Islet of Langerhans (tissue), 1 donor: Measurements from ENCODE around the gene CCDC13.

Experiments
- FAIRE-seq: peaks from one replicate; lab custom pipeline; 2011; peaks lifted over from hg19 to GRCh38; lab: Jason Lieb, UNC

The CCDC13 gene

GRCh38 chr3:42752441-42752840 is 20.6 kb downstream of the CCDC13 start:
- no peak for FAIRE-seq

DNA sequence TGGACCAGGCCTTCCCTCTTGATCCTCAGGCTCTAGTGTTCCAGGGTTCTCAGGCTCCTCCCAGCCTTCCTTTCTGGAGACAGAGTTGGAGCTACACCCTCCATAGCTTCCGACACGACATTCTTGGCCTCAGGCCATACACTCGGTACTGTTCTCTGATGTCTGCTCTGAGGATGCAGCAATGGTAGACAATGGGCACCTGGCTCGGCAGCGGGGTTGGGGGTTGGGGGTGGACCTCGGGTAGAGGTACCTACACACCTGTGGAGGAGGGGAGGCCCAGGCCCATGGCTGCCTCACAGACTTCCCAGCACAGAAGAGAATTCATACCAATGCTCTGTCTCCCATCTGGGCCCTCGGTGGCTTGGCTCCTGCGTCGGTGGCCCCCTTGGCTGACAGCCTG is 21.4 kb downstream of the CCDC13 start:
- no peak for FAIRE-seq

- FAIRE-seq: no peak
Measured at GRCh38 chr3:42750834-42751233, 22.2 kb downstream of the CCDC13 start.

- FAIRE-seq: no peak
Measured at GRCh38 chr3:42749753-42750231, 23.3 kb downstream of the CCDC13 start.

- FAIRE-seq: no peak
Measured at GRCh38 chr3:42749025-42749752, 23.9 kb downstream of the CCDC13 start.

- no peak for FAIRE-seq
Measured at GRCh38 chr3:42747581-42747980, 25.5 kb downstream of the CCDC13 start.

DNA sequence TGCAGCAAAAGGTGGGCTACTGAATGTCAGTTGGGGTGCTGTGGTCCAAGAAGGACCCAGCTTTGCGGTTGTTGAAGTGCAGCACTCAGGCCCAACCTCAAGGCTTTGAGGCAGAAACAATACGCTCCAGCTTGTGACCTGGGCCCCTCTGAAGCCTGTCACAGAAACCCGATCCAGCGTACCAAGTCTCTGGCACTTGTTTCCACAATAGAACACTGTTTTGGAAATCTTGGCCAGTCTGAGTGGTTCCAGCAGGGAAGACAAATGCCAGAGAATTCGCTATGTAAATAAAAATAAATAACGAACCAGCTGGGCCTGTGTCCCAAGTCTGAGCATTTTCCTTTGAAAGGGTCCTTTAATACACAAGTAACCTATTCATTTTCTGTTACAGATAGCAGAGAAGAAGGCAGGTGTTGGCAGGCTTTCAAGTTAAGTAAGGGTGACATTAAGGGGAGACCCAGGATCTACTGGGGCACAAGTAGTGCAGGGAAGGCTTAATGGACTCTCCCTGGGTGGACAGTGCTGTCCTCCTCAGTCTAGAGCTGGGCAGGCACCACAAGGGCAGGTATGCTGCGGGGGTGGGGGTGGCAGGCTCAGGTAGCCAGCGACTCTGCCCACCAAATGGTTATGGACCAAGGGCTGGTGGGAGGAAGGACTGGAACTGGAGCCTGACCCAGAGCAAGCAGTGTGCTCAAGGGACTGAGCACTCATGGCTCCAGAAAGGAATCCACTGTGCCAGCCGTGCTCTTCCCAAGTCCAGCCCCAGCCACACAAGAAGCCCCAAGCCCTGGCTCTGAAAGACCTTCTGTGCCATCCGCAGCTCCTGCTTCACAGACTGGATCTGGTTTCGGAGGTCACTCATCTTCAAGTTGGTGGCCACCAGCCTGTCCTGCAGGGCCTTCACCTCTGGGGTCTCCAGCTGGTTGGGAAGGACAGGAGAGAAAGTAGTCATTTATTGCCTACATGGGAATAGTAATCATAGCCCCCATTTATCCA is 26.3 kb downstream of the CCDC13 start:
- no peak for FAIRE-seq

- no peak for FAIRE-seq
Measured at GRCh38 chr3:42745776-42746454, 27.1 kb downstream of the CCDC13 start.

GRCh38 chr3:42745291-42745745 is 27.7 kb downstream of the CCDC13 start:
- no peak for FAIRE-seq

DNA sequence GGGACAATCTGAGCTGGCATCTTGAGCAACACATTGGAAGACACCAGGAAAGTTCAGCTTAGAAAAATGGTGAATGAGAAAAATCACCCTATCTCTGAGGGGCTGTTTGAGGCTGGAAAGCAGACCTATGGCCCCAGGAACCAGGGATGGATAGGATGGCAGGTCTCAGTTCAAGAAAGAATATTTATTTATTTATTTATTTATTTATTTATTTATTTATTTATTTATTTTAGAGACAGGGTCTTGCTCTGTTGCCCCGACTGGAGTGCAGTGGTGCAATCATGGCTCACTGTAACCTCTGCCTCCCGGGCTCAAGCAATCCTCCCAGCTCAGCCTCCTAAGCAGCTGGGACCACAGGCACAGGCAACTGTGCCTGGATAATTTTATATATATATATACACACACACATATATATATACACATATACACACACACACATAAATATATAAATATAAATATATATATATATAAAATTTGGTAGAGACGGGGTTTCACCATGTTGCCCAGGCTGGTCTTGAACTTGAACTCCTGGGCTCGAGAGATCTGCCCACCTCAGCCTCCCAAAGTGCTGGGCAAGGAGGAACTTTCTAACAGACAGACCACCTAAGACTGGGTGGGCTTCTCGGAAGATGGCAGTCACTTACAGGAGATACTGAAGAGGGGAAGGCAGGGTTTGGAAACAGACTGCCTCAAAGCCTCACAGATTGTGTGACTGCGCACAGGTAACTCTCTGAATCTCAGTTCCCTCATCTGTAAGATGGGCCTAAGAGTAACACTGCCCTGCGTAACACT is 29.7 kb downstream of the CCDC13 start:
- no peak for FAIRE-seq

GRCh38 chr3:42742688-42743087 is 30.4 kb downstream of the CCDC13 start:
- no peak for FAIRE-seq

DNA sequence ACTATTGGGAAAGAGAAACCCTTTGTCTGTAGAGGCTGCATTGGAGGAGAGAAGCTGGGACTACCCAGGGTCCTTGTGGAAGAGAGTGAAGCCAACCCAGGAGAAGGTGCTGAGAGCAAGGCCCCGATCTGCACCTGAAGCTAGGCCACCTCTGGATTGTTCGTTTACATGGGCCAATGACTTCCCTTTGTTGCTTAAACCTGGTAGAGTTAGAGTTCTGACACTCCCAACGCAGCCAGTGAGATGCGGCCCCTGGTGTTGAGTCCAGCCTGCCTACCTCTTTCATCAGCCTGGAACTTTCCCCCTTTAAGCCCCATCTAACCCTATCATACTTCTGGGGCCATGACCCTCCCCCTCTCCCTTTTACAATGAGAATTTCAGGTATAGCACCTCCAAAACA is 30.8 kb downstream of the CCDC13 start:
- FAIRE-seq: no peak

GRCh38 chr3:42741796-42742195 is 31.3 kb downstream of the CCDC13 start:
- no peak for FAIRE-seq

DNA sequence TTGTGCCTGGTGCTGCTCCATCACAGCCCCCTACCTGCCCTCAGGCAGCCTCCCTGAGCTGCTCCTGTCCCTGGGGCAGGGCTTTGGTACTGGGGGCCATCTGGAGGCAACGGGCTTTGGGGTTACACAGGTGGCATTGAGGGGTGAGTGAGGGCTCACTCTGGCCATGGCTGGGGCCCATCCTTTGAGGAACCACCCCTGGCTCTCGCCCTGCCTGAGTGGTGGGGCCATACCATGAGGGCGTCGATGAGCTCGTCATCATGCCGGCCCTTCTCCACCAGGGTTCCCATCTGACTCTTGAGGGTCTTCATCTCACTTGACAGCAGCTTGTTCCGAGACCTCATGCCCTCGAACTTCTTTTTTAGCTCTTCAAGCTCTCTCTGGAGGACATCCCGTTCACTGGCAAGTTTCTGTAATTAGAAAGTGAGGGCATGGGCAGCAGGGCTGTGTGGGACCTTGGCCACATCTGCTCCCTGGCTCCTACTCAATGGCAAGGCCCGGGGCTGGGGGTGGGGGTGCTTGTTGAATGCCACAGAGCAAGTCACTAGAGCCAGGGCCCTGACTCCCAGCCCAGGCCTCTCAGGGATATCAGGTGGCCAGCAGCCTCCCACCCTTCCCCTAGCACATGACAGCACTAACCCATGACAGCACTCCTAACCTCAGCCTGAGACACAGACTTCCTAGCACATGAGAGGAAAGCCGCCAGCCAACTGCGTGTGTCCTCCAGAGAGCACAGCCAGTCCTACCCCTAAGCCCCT is 33.5 kb downstream of the CCDC13 start:
- FAIRE-seq: no peak

DNA sequence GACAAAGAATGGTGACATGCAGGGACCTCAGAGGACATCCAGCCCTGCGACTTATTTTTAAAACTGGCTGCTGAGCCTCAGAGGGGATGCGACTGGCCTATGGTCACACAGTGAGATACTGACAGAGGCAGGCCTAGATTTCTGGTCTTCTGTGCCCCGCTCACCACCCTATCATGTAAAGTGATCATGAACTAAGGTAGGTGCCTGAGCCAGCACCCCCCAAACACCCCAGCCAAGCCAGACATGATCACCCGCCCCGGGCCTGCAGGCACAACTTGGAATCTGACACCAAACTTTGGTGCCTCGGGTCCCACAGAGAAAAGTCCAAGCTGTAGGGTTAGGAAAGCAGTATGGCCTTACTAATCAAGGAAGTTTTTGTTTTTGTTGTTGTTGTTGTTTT is 36.5 kb downstream of the CCDC13 start:
- FAIRE-seq: no peak

GRCh38 chr3:42736081-42736480 is 37.0 kb downstream of the CCDC13 start:
- FAIRE-seq: no peak

- no peak for FAIRE-seq
Measured at GRCh38 chr3:42735615-42736014, 37.4 kb downstream of the CCDC13 start.

GRCh38 chr3:42735019-42735418 is 38.0 kb downstream of the CCDC13 start:
- no peak for FAIRE-seq

DNA sequence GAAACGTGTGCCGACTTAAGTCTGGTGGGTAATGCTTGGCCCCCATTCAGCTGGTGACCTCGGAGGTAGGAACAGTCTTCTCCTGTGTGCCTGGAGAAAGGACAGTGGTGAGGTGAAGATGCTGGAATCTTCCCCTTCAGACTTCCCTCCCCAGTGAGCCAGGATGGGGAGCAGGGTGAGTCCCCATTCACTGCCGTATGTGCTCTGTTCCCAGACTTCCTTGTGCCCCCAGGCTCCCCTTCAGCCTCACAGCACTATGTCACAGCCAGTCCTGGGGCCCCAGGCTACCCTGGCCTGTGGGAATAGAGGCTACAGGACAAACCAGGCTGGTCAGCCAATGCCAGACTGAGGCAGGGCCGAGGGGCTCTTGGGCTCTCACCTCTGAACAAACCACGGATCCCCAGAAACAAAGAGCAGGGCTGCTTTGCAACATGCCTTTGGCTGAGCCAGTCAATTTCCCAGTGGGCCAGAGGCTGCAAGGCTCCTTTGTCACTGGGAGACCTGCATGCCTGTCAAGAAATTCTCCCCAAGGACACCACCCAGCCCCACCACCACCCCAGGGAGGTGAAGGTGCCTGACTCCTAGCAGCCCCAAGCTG is 38.7 kb downstream of the CCDC13 start:
- no peak for FAIRE-seq

DNA sequence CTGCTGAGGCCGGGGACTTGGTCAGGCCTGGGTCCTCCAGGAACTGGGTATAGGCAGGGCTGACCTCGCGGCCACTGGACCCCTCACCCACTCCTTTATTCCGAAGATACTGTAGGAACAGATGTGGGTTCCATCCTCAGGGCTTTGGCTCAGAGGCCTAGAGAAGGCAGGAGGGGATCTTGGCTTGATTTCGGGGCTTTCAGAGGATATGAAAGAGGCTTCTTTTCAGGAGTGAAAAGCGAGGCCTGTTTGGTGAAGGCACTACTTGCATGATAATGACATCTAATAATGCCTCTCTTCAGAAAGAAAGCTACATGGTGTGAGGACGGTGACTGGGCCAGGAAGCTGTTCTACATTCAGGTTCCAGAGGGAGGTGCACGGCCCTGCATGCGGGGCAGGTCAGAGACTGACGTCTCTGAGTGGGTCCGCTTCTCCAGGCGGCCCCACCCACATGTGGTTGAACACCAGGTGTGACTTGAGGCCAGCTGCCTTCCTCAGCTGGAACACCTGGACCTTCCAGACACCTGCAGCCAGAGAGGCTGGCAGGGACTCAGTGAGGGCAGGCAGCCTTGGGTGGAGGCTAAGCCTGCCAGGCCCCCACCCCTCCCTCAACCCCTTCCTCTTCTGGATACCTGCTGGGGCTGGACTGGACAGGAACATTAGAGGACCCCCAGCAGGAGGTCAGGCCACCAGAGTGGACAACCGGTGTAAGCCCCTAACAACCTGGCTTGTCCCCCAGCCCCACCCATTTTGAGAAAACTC is 39.4 kb downstream of the CCDC13 start:
- no peak for FAIRE-seq
